GM10248 (cell line): ENCODE data around the gene FPGS.

ENCODE experiments used
- CTCF ChIA-PET: fragments of 300-600 bp; sonication (Branson Sonifier 250); formaldehyde crosslinking; extraction: SDS; loops from one replicate; lab custom pipeline; 2021; ENCODE audit warnings: antibody characterized with exemption; lab: Yijun Ruan, JAX
- POLR2A ChIA-PET: fragments of 350-650 bp; sonication (Branson Sonifier 250); formaldehyde crosslinking; extraction: SDS; loops from one replicate; lab custom pipeline; 2020; ENCODE audit warnings: antibody characterized with exemption; lab: Yijun Ruan, JAX
- DNase-seq: peaks from one replicate; pipeline ENCODE4 v3.0.0; 2012; ENCODE audit errors: extremely low spot score
- CTCF ChIP-seq: IDR thresholded peaks from 2 replicates; pipeline ENCODE4 v1.5.1; 2012; ENCODE audit warnings: mild to moderate bottlenecking, low read depth; ENCODE audit errors: extremely low read depth, missing control alignments, control extremely low read depth

The FPGS gene

GRCh38 chr9:127812936-127813675, 10.4 kb downstream of the FPGS start:
- DNase-seq: no peak
- POLR2A ChIA-PET: no interaction called here
- TF ChIP-seq CTCF: no peak
- CTCF ChIA-PET: interaction anchor here (0.9 to 1.6 kb wide), 5 partner anchors 11 to 222 kb away, joined by 3 to 4 read pairs (median 3); partner anchors contain the start of genes ENG and TOR2A

- POLR2A ChIA-PET: interaction anchor here (0.7 kb wide), 1 partner anchor 72 kb away, joined by 5 read pairs; no protein-coding TSS in a partner anchor
- no peak for TF ChIP-seq CTCF
- CTCF ChIA-PET: interaction anchor here (1.2 to 1.6 kb wide), 3 partner anchors 51 to 79 kb away, joined by 3 to 4 read pairs (median 3); partner anchors contain the start of gene TOR2A
- no peak for DNase-seq
Measured at GRCh38 chr9:127813686-127814226, 11.1 kb downstream of the FPGS start.

GRCh38 chr9:127814619-127815511, 12.2 kb downstream of the FPGS start:
- CTCF ChIA-PET: interaction anchor here (1.2 to 1.6 kb wide), 4 partner anchors 50 to 107 kb away, joined by 3 to 4 read pairs (median 3); partner anchors contain the start of gene TOR2A

GRCh38 chr9:127815512-127816361, 13.1 kb downstream of the FPGS start:
- CTCF ChIA-PET: interaction anchor here (1.4 kb wide), 1 partner anchor 106 kb away, joined by 3 read pairs; no protein-coding TSS in a partner anchor
- no peak for TF ChIP-seq CTCF
- POLR2A ChIA-PET: no interaction called here
- no peak for DNase-seq

More at GRCh38 chr9:127814619-127815511, 12.2 kb downstream of the FPGS start:
- POLR2A ChIA-PET: interaction anchor here (0.7 kb wide), 1 partner anchor 73 kb away, joined by 5 read pairs; no protein-coding TSS in a partner anchor
- TF ChIP-seq CTCF: no peak
- DNase-seq: no peak

GRCh38 chr9:127816362-127816725, 13.7 kb downstream of the FPGS start:
- DNase-seq: no peak
- POLR2A ChIA-PET: no interaction called here
- no peak for TF ChIP-seq CTCF
- CTCF ChIA-PET: interaction anchor here (1.4 kb wide), 1 partner anchor 105 kb away, joined by 3 read pairs; no protein-coding TSS in a partner anchor
